ENCODE results near the gene MAPK12.

MAPK12 gene

GRCh38 chr22:50250555-50251476, 10.7 kb downstream of the MAPK12 start, which contains the start of gene HDAC10:
TSS of gene HDAC10 (minus strand) at chr22:50251265. CDS start at chr22:50251032, 233 bp downstream.
- DNase-seq, result peak; percentile 30

GRCh38 chr22:50250249-50250554, 11.3 kb downstream of the MAPK12 start:
- no peak for DNase-seq

GRCh38 chr22:50249341-50250248, 11.9 kb downstream of the MAPK12 start:
- no peak for DNase-seq

- no peak for DNase-seq
Observed at GRCh38 chr22:50248196-50249081, 13.0 kb downstream of the MAPK12 start.

GRCh38 chr22:50247748-50248147, 13.7 kb downstream of the MAPK12 start:
- peak; percentile 69 for DNase-seq

- no peak for DNase-seq
Observed at GRCh38 chr22:50246242-50247175, 15.0 kb downstream of the MAPK12 start.

- DNase-seq, result no peak
Observed at GRCh38 chr22:50245214-50246072, 16.0 kb downstream of the MAPK12 start.

- DNase-seq, result peak; percentile 75
Observed at GRCh38 chr22:50244420-50245213, 16.9 kb downstream of the MAPK12 start, which contains the start of gene TUBGCP6. TSS of gene TUBGCP6 (minus strand) at chr22:50245023. CDS start at chr22:50244459, 564 bp downstream.

GRCh38 chr22:50243685-50244419, 17.6 kb downstream of the MAPK12 start:
- no peak for DNase-seq

- no peak for DNase-seq
Observed at GRCh38 chr22:50242406-50242949, 19.0 kb downstream of the MAPK12 start.

GRCh38 chr22:50238755-50239154, 22.7 kb downstream of the MAPK12 start:
- DNase-seq, result no peak

- no peak for DNase-seq
Observed at GRCh38 chr22:50236731-50237409, 24.6 kb downstream of the MAPK12 start.

GRCh38 chr22:50233223-50233622, 28.3 kb downstream of the MAPK12 start:
- DNase-seq, result no peak

GRCh38 chr22:50232481-50233151, 28.9 kb downstream of the MAPK12 start:
- DNase-seq, result no peak

GRCh38 chr22:50229370-50229769, 32.1 kb downstream of the MAPK12 start:
- DNase-seq, result no peak

- DNase-seq, result no peak
Observed at GRCh38 chr22:50228366-50228765, 33.1 kb downstream of the MAPK12 start.

GRCh38 chr22:50227579-50228215, 33.8 kb downstream of the MAPK12 start:
- no peak for DNase-seq
